NT2/D1 (cell line): Measurements from ENCODE around the gene CPEB2.

Experiments used
- DNase-seq: peaks from one replicate; pipeline ENCODE4 v3.0.0-alpha.2; 2011; ENCODE audit warnings: low read depth, low spot score
- H3K27me3 ChIP-seq: 2 replicates; pipeline ENCODE4 v1.6.0; 2011; ENCODE audit warnings: mild to moderate bottlenecking; ENCODE audit not compliant: insufficient read length, insufficient read depth
- H3K36me3 ChIP-seq: 2 replicates; pipeline ENCODE4 v1.6.1; 2011; ENCODE audit warnings: mild to moderate bottlenecking, low read length, mixed read lengths; ENCODE audit not compliant: insufficient read depth, insufficient read length
- H3K4me1 ChIP-seq: 2 replicates; pipeline ENCODE4 v1.5.1; 2011; ENCODE audit not compliant: insufficient read depth, insufficient read length
- H3K4me3 ChIP-seq: 2 replicates; pipeline ENCODE4 v1.5.1; 2011; ENCODE audit warnings: low read depth; ENCODE audit not compliant: insufficient read length
- H3K9ac ChIP-seq: 2 replicates; pipeline ENCODE4 v1.6.0; 2011; ENCODE audit warnings: low read depth; ENCODE audit not compliant: insufficient read length
- H3K9me3 ChIP-seq: 2 replicates; pipeline ENCODE4 v1.5.1; 2011; ENCODE audit warnings: mild to moderate bottlenecking, low read length; ENCODE audit not compliant: insufficient read depth
- SUZ12 ChIP-seq: IDR thresholded peaks from 2 replicates; pipeline ENCODE4 v1.6.1; 2011; ENCODE audit not compliant: insufficient read length, insufficient read depth; ENCODE audit errors: extremely low read depth
- YY1 ChIP-seq: IDR thresholded peaks from 2 replicates; pipeline ENCODE4 v1.6.1; 2011; ENCODE audit not compliant: insufficient read length, insufficient read depth
- ZNF274 ChIP-seq: IDR thresholded peaks from 2 replicates; pipeline ENCODE4 v1.6.1; 2011; ENCODE audit warnings: mild to moderate bottlenecking, low read depth, low read length

CPEB2 gene

DNA sequence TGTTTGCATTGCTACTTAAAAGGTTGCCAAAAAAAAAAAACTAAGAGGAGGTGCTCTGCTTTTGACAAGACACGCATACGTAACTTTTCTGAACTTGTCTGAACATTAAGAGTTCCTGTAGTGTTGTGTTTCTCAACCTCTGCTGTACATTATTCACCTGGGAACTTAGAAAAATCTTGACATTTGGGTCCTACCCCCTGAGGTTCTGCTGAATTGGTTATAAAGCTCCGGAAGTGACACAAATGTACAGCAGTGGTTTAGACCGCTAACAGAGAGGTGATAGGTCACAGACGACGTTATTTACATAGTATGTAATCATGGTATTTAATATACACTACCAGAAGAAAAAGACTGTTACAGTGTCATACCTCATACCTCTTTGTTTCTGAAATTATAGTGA, 61.1 kb downstream of the CPEB2 start:
- H3K36me3 ChIP-seq: peaks cover 42% of the 10 kb centered on the region
- H3K27me3 ChIP-seq: no peaks in the 10 kb centered on the region
- no peak overlapping the region for H3K4me3 ChIP-seq
- no peaks in the 10 kb centered on the region for H3K4me1 ChIP-seq
- H3K9ac ChIP-seq: no peak overlapping the region
- DNase-seq: no peak
- no peaks in the 10 kb centered on the region for H3K9me3 ChIP-seq
- TF ChIP-seq ZNF274 (no peak), YY1 (no peak), SUZ12 (no peak)

- Histone ChIP-seq H3K9ac (no peak overlapping the region), H3K36me3 (peaks cover 21% of the 10 kb centered on the region)
Measured at GRCh38 chr4:15065516-15065915, 63.2 kb downstream of the CPEB2 start.

GRCh38 chr4:15066140-15066539, 63.9 kb downstream of the CPEB2 start:
- TF ChIP-seq SUZ12: no peak
- TF ChIP-seq YY1: no peak
- no peak for TF ChIP-seq ZNF274
- H3K4me3 ChIP-seq: no peak overlapping the region
- no peak for DNase-seq

More at GRCh38 chr4:15065516-15065915, 63.2 kb downstream of the CPEB2 start:
- Histone ChIP-seq H3K4me1 (no peaks in the 10 kb centered on the region), H3K4me3 (no peak overlapping the region), H3K27me3 (no peaks in the 10 kb centered on the region), H3K9me3 (no peaks in the 10 kb centered on the region)
- no peak for TF ChIP-seq YY1
- no peak for TF ChIP-seq ZNF274
- no peak for TF ChIP-seq SUZ12
- DNase-seq: no peak

DNA sequence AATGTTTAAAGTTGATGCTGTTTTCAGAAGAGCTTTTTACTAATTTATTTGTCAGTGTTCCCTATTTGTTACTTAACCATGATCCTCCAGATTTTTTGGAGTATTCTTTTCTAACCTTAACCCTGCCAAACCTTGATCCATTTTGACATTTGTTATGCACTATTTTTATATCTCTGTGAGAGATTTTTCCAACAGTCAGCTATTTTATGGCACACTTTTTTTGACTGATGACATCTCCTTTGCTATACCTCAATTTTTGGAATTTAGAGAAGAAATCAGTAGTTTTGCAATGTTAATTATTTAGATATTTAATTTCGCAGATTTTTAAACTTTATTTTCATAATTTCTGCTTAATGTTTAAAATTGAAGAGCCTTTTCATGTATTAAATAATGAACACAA, 66.0 kb downstream of the CPEB2 start:
- H3K9me3 ChIP-seq: no peaks in the 10 kb centered on the region
- H3K9ac ChIP-seq: no peak overlapping the region
- peaks cover 7% of the 10 kb centered on the region for H3K36me3 ChIP-seq
- TF ChIP-seq ZNF274: no peak
- no peak for TF ChIP-seq SUZ12
- TF ChIP-seq YY1: no peak
- DNase-seq: no peak
- no peak overlapping the region for H3K4me3 ChIP-seq
- H3K4me1 ChIP-seq: no peaks in the 10 kb centered on the region
- no peaks in the 10 kb centered on the region for H3K27me3 ChIP-seq

More at GRCh38 chr4:15066140-15066539, 63.9 kb downstream of the CPEB2 start:
- H3K9me3 ChIP-seq: no peaks in the 10 kb centered on the region
- H3K27me3 ChIP-seq: no peaks in the 10 kb centered on the region
- H3K4me1 ChIP-seq: no peaks in the 10 kb centered on the region
- H3K9ac ChIP-seq: no peak overlapping the region
- H3K36me3 ChIP-seq: peaks cover 21% of the 10 kb centered on the region

GRCh38 chr4:15075875-15076274, 73.6 kb downstream of the CPEB2 start:
- H3K36me3 ChIP-seq: no peaks in the 10 kb centered on the region
- H3K9ac ChIP-seq: no peak overlapping the region
- TF ChIP-seq YY1: no peak
- TF ChIP-seq SUZ12: no peak
- TF ChIP-seq ZNF274: no peak
- no peak overlapping the region for H3K4me3 ChIP-seq
- peaks cover 13% of the 10 kb centered on the region for H3K9me3 ChIP-seq
- H3K27me3 ChIP-seq: no peaks in the 10 kb centered on the region
- no peaks in the 10 kb centered on the region for H3K4me1 ChIP-seq
- DNase-seq: no peak

DNA sequence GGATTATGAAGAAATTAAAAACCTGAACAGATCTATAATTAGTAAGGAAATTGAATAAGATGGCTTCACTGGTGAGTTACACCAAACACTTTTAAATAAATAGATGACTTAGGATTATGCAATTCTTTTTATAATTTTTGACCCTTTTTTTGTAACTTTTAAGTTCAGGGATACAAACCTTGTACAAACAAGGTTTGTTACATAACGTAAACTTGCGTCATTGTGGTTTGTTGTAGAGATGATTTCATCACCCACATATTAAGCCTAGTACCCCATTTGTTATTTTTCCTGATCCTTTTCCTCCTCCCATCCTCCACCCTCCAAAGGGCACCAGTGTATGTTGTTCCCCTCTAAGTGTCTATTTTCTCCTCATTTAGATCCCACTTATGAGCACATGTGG, 75.7 kb downstream of the CPEB2 start:
- no peaks in the 10 kb centered on the region for H3K36me3 ChIP-seq
- no peaks in the 10 kb centered on the region for H3K4me1 ChIP-seq
- TF ChIP-seq SUZ12 (no peak), ZNF274 (no peak), YY1 (no peak)
- no peaks in the 10 kb centered on the region for H3K27me3 ChIP-seq
- H3K4me3 ChIP-seq: no peak overlapping the region
- DNase-seq: no peak
- H3K9ac ChIP-seq: no peak overlapping the region
- H3K9me3 ChIP-seq: peaks cover 13% of the 10 kb centered on the region

GRCh38 chr4:15078682-15079642, 76.7 kb downstream of the CPEB2 start:
- no peak overlapping the region for H3K4me3 ChIP-seq
- peaks cover 13% of the 10 kb centered on the region for H3K9me3 ChIP-seq
- TF ChIP-seq ZNF274 (no peak), YY1 (no peak), SUZ12 (no peak)
- H3K27me3 ChIP-seq: no peaks in the 10 kb centered on the region
- no peaks in the 10 kb centered on the region for H3K4me1 ChIP-seq
- no peaks in the 10 kb centered on the region for H3K36me3 ChIP-seq
- H3K9ac ChIP-seq: no peak overlapping the region
- DNase-seq: no peak
